Mononuclear cell (primary cell): ENCODE results near the gene TCTN1. TPM values are rescaled to one million over a fixed set of nuclear protein-coding genes. Genes with fewer than 3 reads are reported as not detected.
"Not testable (repeated sequence)": the region's sequence is repeated elsewhere in the genome, so short reads cannot be mapped to it uniquely, and the experiment has no call there.

Source experiments
- H3K27me3 ChIP-seq: 2 replicates; pipeline ENCODE4 v1.6.0; 2011; ENCODE audit warnings: low read length, control low read depth; ENCODE audit not compliant: insufficient read depth
- H3K4me1 ChIP-seq: 2 replicates; pipeline ENCODE4 v1.5.1; 2011; ENCODE audit warnings: mild to moderate bottlenecking, low read length, control low read depth; ENCODE audit not compliant: insufficient read depth
- H3K4me3 ChIP-seq: 2 replicates; pipeline ENCODE4 v1.5.1; 2011; ENCODE audit warnings: mild to moderate bottlenecking, low read length, moderate library complexity
- H3K9me3 ChIP-seq: 2 replicates; pipeline ENCODE4 v1.5.1; 2011; ENCODE audit warnings: low read depth, mild to moderate bottlenecking, control low read depth, low read length
- total RNA-seq: library from RNA; depleted of rRNA; stranded (reverse); fragments of >200 nt; gene quantifications from one replicate; pipeline ENCODE4 v1.2.3, GENCODE V29; 2012

The TCTN1 gene
- total RNA-seq, 1 donor = 7.9 TPM

GRCh38 chr12:110641521-110641920, 27.6 kb downstream of the TCTN1 start:
- H3K4me1 ChIP-seq = peaks cover 57% of the 10 kb centered on the region
- no peak overlapping the region for H3K4me3 ChIP-seq
- no peaks in the 10 kb centered on the region for H3K9me3 ChIP-seq
- no peaks in the 10 kb centered on the region for H3K27me3 ChIP-seq

- H3K4me1 ChIP-seq = peaks cover 41% of the 10 kb centered on the region
- H3K4me3 ChIP-seq = no peak overlapping the region
- H3K27me3 ChIP-seq = no peaks in the 10 kb centered on the region
Measured at GRCh38 chr12:110647631-110648040, 33.7 kb downstream of the TCTN1 start.

GRCh38 chr12:110649341-110649847, 35.5 kb downstream of the TCTN1 start:
- Histone ChIP-seq H3K4me1 (peaks cover 27% of the 10 kb centered on the region), H3K4me3 (no peak overlapping the region), H3K27me3 (no peaks in the 10 kb centered on the region), H3K9me3 (no peaks in the 10 kb centered on the region)

More at GRCh38 chr12:110647631-110648040, 33.7 kb downstream of the TCTN1 start:
- no peaks in the 10 kb centered on the region for H3K9me3 ChIP-seq

- H3K9me3 ChIP-seq, H3K27me3 ChIP-seq, H3K4me3 ChIP-seq, H3K4me1 ChIP-seq: not testable (repeated sequence)
Measured at GRCh38 chr12:110654238-110654637, 40.3 kb downstream of the TCTN1 start.

GRCh38 chr12:110656071-110656655, 42.2 kb downstream of the TCTN1 start:
- Histone ChIP-seq H3K4me3 (no peak overlapping the region), H3K27me3 (no peaks in the 10 kb centered on the region), H3K9me3 (no peaks in the 10 kb centered on the region), H3K4me1 (peaks cover 11% of the 10 kb centered on the region)

- Histone ChIP-seq H3K4me1 (peaks cover 25% of the 10 kb centered on the region), H3K4me3 (no peak overlapping the region), H3K9me3 (no peaks in the 10 kb centered on the region)
Measured at GRCh38 chr12:110657747-110658146, 43.8 kb downstream of the TCTN1 start.

GRCh38 chr12:110658242-110658641, 44.3 kb downstream of the TCTN1 start:
- H3K4me1 ChIP-seq = peaks cover 27% of the 10 kb centered on the region
- H3K27me3 ChIP-seq = no peaks in the 10 kb centered on the region
- H3K4me3 ChIP-seq = no peak overlapping the region

More at GRCh38 chr12:110657747-110658146, 43.8 kb downstream of the TCTN1 start:
- no peaks in the 10 kb centered on the region for H3K27me3 ChIP-seq

GRCh38 chr12:110658878-110659277, 44.9 kb downstream of the TCTN1 start:
- H3K4me1 ChIP-seq = peaks cover 28% of the 10 kb centered on the region
- H3K4me3 ChIP-seq = no peak overlapping the region
- H3K27me3 ChIP-seq = no peaks in the 10 kb centered on the region
- H3K9me3 ChIP-seq = no peaks in the 10 kb centered on the region

More at GRCh38 chr12:110658242-110658641, 44.3 kb downstream of the TCTN1 start:
- H3K9me3 ChIP-seq = no peaks in the 10 kb centered on the region

- H3K4me1 ChIP-seq = peaks cover 28% of the 10 kb centered on the region
Measured at GRCh38 chr12:110661337-110661972, 47.5 kb downstream of the TCTN1 start.

GRCh38 chr12:110666892-110667291, 53.0 kb downstream of the TCTN1 start:
- Histone ChIP-seq H3K27me3 (no peaks in the 10 kb centered on the region), H3K9me3 (no peaks in the 10 kb centered on the region), H3K4me1 (peaks cover 54% of the 10 kb centered on the region), H3K4me3 (no peak overlapping the region)

More at GRCh38 chr12:110661337-110661972, 47.5 kb downstream of the TCTN1 start:
- Histone ChIP-seq H3K9me3 (no peaks in the 10 kb centered on the region), H3K27me3 (no peaks in the 10 kb centered on the region), H3K4me3 (no peak overlapping the region)

- Histone ChIP-seq H3K27me3 (no peaks in the 10 kb centered on the region), H3K9me3 (no peaks in the 10 kb centered on the region), H3K4me1 (peaks cover 54% of the 10 kb centered on the region), H3K4me3 (no peak overlapping the region)
Measured at GRCh38 chr12:110667671-110668070, 53.7 kb downstream of the TCTN1 start.

- Histone ChIP-seq H3K27me3 (no peaks in the 10 kb centered on the region), H3K4me3 (no peak overlapping the region), H3K4me1 (peaks cover 53% of the 10 kb centered on the region), H3K9me3 (no peaks in the 10 kb centered on the region)
Measured at GRCh38 chr12:110668480-110669192, 54.7 kb downstream of the TCTN1 start.

- no peaks in the 10 kb centered on the region for H3K9me3 ChIP-seq
- no peaks in the 10 kb centered on the region for H3K27me3 ChIP-seq
- no peak overlapping the region for H3K4me3 ChIP-seq
- peaks cover 57% of the 10 kb centered on the region for H3K4me1 ChIP-seq
Measured at GRCh38 chr12:110669193-110669502, 55.2 kb downstream of the TCTN1 start.

GRCh38 chr12:110670161-110670701, 56.3 kb downstream of the TCTN1 start:
- Histone ChIP-seq H3K27me3 (no peaks in the 10 kb centered on the region), H3K4me3 (no peak overlapping the region), H3K4me1 (peaks cover 67% of the 10 kb centered on the region), H3K9me3 (no peaks in the 10 kb centered on the region)

- H3K9me3 ChIP-seq = no peaks in the 10 kb centered on the region
- no peak overlapping the region for H3K4me3 ChIP-seq
- peaks cover 85% of the 10 kb centered on the region for H3K4me1 ChIP-seq
Measured at GRCh38 chr12:110676171-110676570, 62.2 kb downstream of the TCTN1 start.

More at GRCh38 chr12:110676171-110676570, 62.2 kb downstream of the TCTN1 start:
- H3K27me3 ChIP-seq = no peaks in the 10 kb centered on the region
